Thoracic aorta (tissue), 2 donors: Measurements from ENCODE around the gene IGLL1. TPM values are rescaled to one million over a fixed set of nuclear protein-coding genes. Genes with fewer than 3 reads are reported as not detected.
"Not testable (repeated sequence)": the region's sequence is repeated elsewhere in the genome, so short reads cannot be mapped to it uniquely, and the experiment has no call there.

Experiments
- ATAC-seq: fragments of 150-250 bp; one replicate; pipeline ENCODE4 v1.8.0; 2017; ENCODE audit warnings: low read depth; ENCODE audit not compliant: insufficient number of reproducible peaks, low FRiP score
- DNase-seq: peaks from one replicate; pipeline ENCODE4 v3.0.0-alpha.2; 2020; ENCODE audit warnings: low spot score
- H3K27ac ChIP-seq, 2 donors: fragments of 200-600 bp; sonication (generic); 1 replicate in 1 of 2; 2 replicates in 1 of 2; pipeline ENCODE4 v1.5.1; 2016; ENCODE audit warnings: mild to moderate bottlenecking in 2 of 2, moderate library complexity in 2 of 2
- H3K27me3 ChIP-seq: fragments of 200-600 bp; sonication (generic); replicated peaks from 2 replicates; pipeline ENCODE4 v1.6.0; 2016; ENCODE audit warnings: mild to moderate bottlenecking; ENCODE audit not compliant: insufficient read depth
- H3K36me3 ChIP-seq: fragments of 200-600 bp; sonication (generic); one replicate; pipeline ENCODE4 v1.5.1; 2016
- H3K4me1 ChIP-seq, 2 donors: fragments of 200-600 bp; sonication (generic); 1 replicate in 1 of 2; 2 replicates in 1 of 2; pipeline versions ENCODE4 v1.5.1 to v1.6.0; 2016; ENCODE audit warnings: low read depth in 2 of 2, mild to moderate bottlenecking in 1 of 2; ENCODE audit not compliant: control insufficient read depth in 1 of 2
- H3K4me3 ChIP-seq: fragments of 200-600 bp; sonication (generic); 2 replicates; pipeline ENCODE4 v1.5.1; 2016; ENCODE audit warnings: mild to moderate bottlenecking
- H3K9me3 ChIP-seq: fragments of 200-600 bp; sonication (generic); 2 replicates; pipeline ENCODE4 v1.5.1; 2016
- CTCF ChIP-seq: fragments of 200-600 bp; sonication (generic); IDR thresholded peaks from one replicate; pipeline ENCODE4 v1.5.1; 2019; ENCODE audit warnings: antibody characterized with exemption
- total RNA-seq, 2 donors: library from RNA; depleted of rRNA; stranded (reverse); fragments of >200 nt; gene quantifications; one replicate each; pipeline versions ENCODE4 v1.1.0 to v1.2.3, GENCODE V29; 2016

IGLL1 gene
- total RNA-seq, 2 donors from 2014 or later: not detected

DNA sequence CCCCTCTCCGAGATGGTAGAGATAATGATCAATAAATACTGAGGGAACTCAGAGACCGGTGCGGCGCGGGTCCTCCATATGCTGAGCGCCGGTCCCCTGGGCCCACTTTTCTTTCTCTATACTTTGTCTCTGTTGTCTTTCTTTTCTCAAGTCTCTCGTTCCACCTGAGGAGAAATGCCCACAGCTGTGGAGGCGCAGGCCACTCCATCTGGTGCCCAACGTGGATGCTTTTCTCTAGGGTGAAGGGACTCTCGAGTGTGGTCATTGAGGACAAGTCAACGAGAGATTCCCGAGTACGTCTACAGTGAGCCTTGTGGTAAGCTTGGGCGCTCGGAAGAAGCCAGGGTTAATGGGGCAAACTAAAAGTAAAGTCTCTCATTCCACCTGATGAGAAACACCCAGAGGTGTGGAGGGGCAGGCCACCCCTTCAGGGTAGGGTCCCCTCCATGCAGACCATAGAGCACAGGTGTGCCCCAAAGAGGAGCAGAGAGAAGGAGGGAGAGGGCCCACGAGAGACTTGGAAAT lies 43.2 kb downstream of the IGLL1 start:
- DNase-seq (no peak), ATAC-seq (no peak)
- no peaks in the 10 kb centered on the region for H3K9me3 ChIP-seq
- H3K36me3 ChIP-seq: no peaks in the 10 kb centered on the region
- no peaks in the 10 kb centered on the region for H3K4me1 ChIP-seq
- H3K27me3 ChIP-seq: no peaks in the 10 kb centered on the region
- no peak overlapping the region for H3K4me3 ChIP-seq
- TF ChIP-seq CTCF: no peak
- no peak overlapping the region for H3K27ac ChIP-seq

DNA sequence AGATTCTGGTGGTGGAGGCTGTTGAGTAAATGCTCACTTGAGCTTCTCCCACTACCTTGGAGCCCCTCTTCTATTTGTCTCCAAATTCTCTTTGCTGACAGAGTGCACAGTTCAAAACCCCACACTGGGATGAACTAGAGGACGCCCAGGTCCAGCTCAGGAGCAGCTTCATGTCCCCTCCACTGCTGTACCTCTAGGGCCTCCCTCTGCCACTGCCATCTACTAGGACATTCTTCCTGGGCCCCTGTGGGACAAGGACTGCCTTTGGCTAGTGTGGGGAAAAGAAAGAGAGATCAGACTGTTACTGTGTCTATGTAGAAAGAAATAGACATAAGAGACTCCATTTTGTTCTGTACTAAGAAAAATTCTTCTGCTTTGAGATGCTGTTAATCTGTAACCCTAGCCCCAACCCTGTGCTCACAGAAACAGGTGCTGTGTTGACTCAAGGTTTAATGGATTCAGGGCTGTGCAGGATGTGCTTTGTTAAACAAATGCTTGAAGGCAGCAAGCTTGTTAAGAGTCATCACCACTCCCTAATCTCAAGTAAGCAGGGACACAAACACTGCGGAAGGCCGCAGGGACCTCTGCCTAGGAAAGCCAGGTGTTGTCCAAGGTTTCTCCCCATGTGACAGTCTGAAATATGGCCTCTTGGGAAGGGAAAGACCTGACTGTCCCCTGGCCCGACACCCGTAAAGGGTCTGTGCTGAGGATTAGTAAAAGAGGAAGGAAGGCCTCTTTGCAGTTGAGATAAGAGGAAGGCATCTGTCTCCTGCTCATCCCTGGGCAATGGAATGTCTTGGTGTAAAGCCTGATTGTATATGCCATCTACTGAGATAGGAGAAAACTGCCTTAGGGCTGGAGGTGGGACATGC lies 44.1 kb downstream of the IGLL1 start:
- H3K27ac ChIP-seq, H3K9me3 ChIP-seq, H3K27me3 ChIP-seq, H3K4me3 ChIP-seq, ATAC-seq, H3K4me1 ChIP-seq, H3K36me3 ChIP-seq, DNase-seq: not testable (repeated sequence)

GRCh38 chr22:23534851-23535717 lies 45.0 kb downstream of the IGLL1 start:
- ATAC-seq: no peak

DNA sequence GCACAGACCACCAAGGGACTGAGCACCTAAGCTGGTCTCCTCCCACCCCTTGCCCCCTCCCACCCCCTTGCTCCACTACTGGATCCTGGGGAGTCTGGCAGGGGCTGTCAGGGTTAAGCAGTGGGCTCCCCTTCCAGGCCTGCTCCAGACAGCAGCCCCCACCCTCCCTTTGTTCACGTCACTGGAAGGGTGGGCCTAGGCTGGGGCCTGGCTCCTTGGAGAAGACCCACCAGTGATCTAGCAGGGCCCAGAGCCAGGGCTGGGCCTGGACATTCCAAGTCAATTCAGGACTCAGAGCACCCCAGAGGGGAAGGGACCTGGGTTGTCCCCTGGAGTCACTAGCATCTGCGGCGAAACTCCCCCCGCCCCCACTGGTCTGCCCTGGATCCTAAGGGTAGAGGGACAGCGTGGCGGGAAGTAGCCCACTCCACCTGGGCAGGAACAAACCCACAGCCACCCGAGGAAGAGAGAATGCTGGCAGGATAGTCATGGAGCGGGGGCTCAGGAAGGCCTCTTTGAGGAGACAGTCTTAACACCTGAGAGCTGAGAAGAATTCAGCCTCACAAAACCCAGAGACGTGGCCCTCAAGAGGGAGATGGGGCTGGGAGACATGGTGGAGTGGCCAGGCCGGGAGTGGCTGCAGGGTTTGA lies 45.8 kb downstream of the IGLL1 start:
- Histone ChIP-seq H3K27ac (no peak overlapping the region), H3K4me3 (no peak overlapping the region), H3K9me3 (no peaks in the 10 kb centered on the region), H3K36me3 (no peaks in the 10 kb centered on the region), H3K27me3 (no peaks in the 10 kb centered on the region), H3K4me1 (no peaks in the 10 kb centered on the region)
- no peak for DNase-seq
- TF ChIP-seq CTCF: no peak
- no peak for ATAC-seq

More at GRCh38 chr22:23534851-23535717, 45.0 kb downstream of the IGLL1 start:
- Histone ChIP-seq H3K36me3 (no peaks in the 10 kb centered on the region), H3K27me3 (no peaks in the 10 kb centered on the region), H3K9me3 (no peaks in the 10 kb centered on the region), H3K27ac (no peak overlapping the region), H3K4me3 (no peak overlapping the region), H3K4me1 (no peaks in the 10 kb centered on the region)
- TF ChIP-seq CTCF: no peak
- DNase-seq: no peak

DNA sequence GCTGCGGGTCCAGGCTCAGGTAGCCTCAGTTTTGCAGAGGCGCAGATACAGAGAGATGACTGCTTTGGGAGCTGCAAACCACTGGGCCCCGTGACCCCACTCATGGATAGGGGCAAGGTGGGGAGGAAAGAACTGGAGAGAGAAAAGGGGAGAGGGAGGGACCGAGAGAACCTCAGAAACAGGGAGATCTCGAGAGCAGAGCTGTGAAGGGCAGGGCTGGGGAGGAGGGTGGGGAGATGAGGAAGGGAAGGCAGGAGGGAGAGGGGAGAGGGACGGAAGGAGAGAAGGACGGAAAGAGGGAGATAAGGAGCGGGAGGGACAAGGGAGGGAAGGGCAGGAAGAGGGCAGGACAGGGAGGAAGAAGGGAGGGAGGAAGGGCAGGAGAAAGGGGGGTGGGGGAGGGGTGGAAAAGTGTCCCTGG lies 46.3 kb downstream of the IGLL1 start:
- TF ChIP-seq CTCF: no peak
- no peak overlapping the region for H3K27ac ChIP-seq
- ATAC-seq (no peak), DNase-seq (no peak)
- no peaks in the 10 kb centered on the region for H3K4me1 ChIP-seq
- H3K9me3 ChIP-seq: no peaks in the 10 kb centered on the region
- no peak overlapping the region for H3K4me3 ChIP-seq
- H3K27me3 ChIP-seq: no peaks in the 10 kb centered on the region
- no peaks in the 10 kb centered on the region for H3K36me3 ChIP-seq
